Stomach (tissue), 9 donors: ENCODE data around the gene DCLK1. TPM values are rescaled to one million over a fixed set of nuclear protein-coding genes. Genes with fewer than 3 reads are reported as not detected.

Source experiments
- DNase-seq, 2 donors: peaks; one replicate each; pipeline versions ENCODE4 v3.0.0 to v3.0.0-alpha.2; 2013 to 2019
- H3K27ac ChIP-seq, 5 donors: fragments of 200-600 bp in 4 of 5; sonication (generic) in 4 of 5; one replicate each; pipeline ENCODE4 v1.5.1; 2013 to 2019; ENCODE audit warnings: mild to moderate bottlenecking in 1 of 5, moderate library complexity in 1 of 5
- H3K27me3 ChIP-seq, 3 donors: fragments of 200-600 bp; sonication (generic); one replicate each; pipeline ENCODE4 v1.5.1; 2017 to 2019; ENCODE audit warnings: mixed run types in 1 of 3
- H3K36me3 ChIP-seq, 4 donors: fragments of 200-600 bp; sonication (generic); 1 replicate in 3 of 4; 2 replicates in 1 of 4; pipeline ENCODE4 v1.5.1; 2016 to 2019
- H3K4me1 ChIP-seq, 4 donors: fragments of 200-600 bp; sonication (generic); one replicate each; pipeline ENCODE4 v1.5.1; 2016 to 2019
- H3K4me3 ChIP-seq, 4 donors: fragments of 200-600 bp; sonication (generic) in 3 of 4; one replicate each; pipeline ENCODE4 v1.5.1; 2016 to 2019; ENCODE audit warnings: mild to moderate bottlenecking in 1 of 4
- H3K9me3 ChIP-seq, 4 donors: fragments of 200-600 bp; sonication (generic); one replicate each; pipeline ENCODE4 v1.5.1; 2016 to 2019
- CTCF ChIP-seq, 7 experiments: fragments of 450-650 bp in 4 of 7; fragments of 200-600 bp in 3 of 7; sonication (generic) in 3 of 7; IDR thresholded peaks; one replicate each; pipeline ENCODE4 v1.5.1; 2016 to 2019; ENCODE audit warnings: antibody characterized with exemption in 7 of 7, control low read depth in 2 of 7, mild to moderate bottlenecking in 1 of 7
- EP300 ChIP-seq: sonication (generic); formaldehyde crosslinking; IDR thresholded peaks from one replicate; pipeline ENCODE4 v1.6.1; 2017; ENCODE audit warnings: antibody characterized with exemption
- POLR2A ChIP-seq, 4 donors: fragments of 450-650 bp; IDR thresholded peaks; one replicate each; pipeline ENCODE4 v1.6.1; 2016; ENCODE audit warnings: antibody characterized with exemption in 4 of 4, control low read depth in 2 of 4, mild to moderate bottlenecking in 1 of 4, moderate library complexity in 1 of 4
- POLR2AphosphoS5 ChIP-seq, 3 donors: sonication (generic); formaldehyde crosslinking; IDR thresholded peaks; one replicate each; pipeline ENCODE4 v1.6.1; 2016; ENCODE audit warnings: antibody characterized with exemption in 3 of 3
- WGBS, 5 donors: extraction: QIAGEN DNeasy Blood & Tissue Kit in 3 of 5; methylation state at CpG; one replicate each; pipeline versions ENCODE4 v1.1.5 to v1.1.7; 2013 to 2018; 5-methylcytosine and 5-hydroxymethylcytosine counted together
- intact Hi-C: fragments of 100-400 bp; cut with DNase I; formaldehyde crosslinking; loops from one replicate; pipeline ENCODE4 v1.15.1; 2023; ENCODE audit warnings: low total_unique reads
- polyA plus RNA-seq, 3 donors: library from polyadenylated mRNA; stranded (reverse); fragments of 200-250 nt; gene quantifications; one replicate each; pipeline ENCODE4 v1.2.3, GENCODE V29; 2013
- total RNA-seq, 5 donors: library from RNA; depleted of rRNA; stranded (reverse); fragments of >200 nt; gene quantifications; one replicate each; pipeline versions ENCODE4 v1.1.0 to v1.2.3, GENCODE V29; 2014 to 2016
- donor health status: healthy with polysubstance abuse.
- donor health status: Bipolar disorder and iron deficiency.
- donor health status: healthy.

Gene DCLK1
- total and polyA plus RNA-seq, 8 donors = 0.68 to 36.7 (median 4.1) TPM

- DNase-seq = no peak
- no peak overlapping the region for H3K4me3 ChIP-seq
- WGBS, 5 donors = 82 to 94% (median 86%) methylated on average over 3 of the region's 3 CpGs
- no peaks in the 10 kb centered on the region for H3K27me3 ChIP-seq
- no peaks in the 10 kb centered on the region for H3K36me3 ChIP-seq
- H3K4me1 ChIP-seq = peaks cover 0 to 5% (median 0%) of the 10 kb centered on the region in 4 donors
- TF ChIP-seq POLR2A (IDR thresholded peaks at IDR 0.05) (no peak), CTCF (IDR thresholded peaks at IDR 0.05) (no peak), POLR2AphosphoS5 (IDR thresholded peaks at IDR 0.05) (no peak)
- no peak overlapping the region for H3K27ac ChIP-seq
- intact Hi-C loops = no loop called here
- H3K9me3 ChIP-seq = no peaks in the 10 kb centered on the region
Measured at GRCh38 chr13:35894636-35895035, 236.5 kb downstream of the DCLK1 start.

- 54 to 71% (median 61%) methylated on average over 6 of the region's 6 CpGs for WGBS, 5 donors
- TF ChIP-seq EP300 = no peak
- no peak for TF ChIP-seq POLR2AphosphoS5 (IDR thresholded peaks at IDR 0.05)
- no peak for TF ChIP-seq CTCF (IDR thresholded peaks at IDR 0.05)
- TF ChIP-seq POLR2A (IDR thresholded peaks at IDR 0.05) = no peak
- intact Hi-C loops = no loop called here
Measured at GRCh38 chr13:35892837-35893814, 238.1 kb downstream of the DCLK1 start.

GRCh38 chr13:35891507-35892441 lies 239.4 kb downstream of the DCLK1 start:
- Histone ChIP-seq H3K27ac (no peak overlapping the region), H3K36me3 (no peaks in the 10 kb centered on the region), H3K4me3 (no peak overlapping the region), H3K27me3 (no peaks in the 10 kb centered on the region), H3K9me3 (no peaks in the 10 kb centered on the region), H3K4me1 (peaks cover 0 to 9% (median 6%) of the 10 kb centered on the region in 4 donors)
- WGBS, 5 donors = 69 to 84% (median 80%) methylated on average over 12 of the region's 12 CpGs
- no peak for DNase-seq
- no peak for TF ChIP-seq POLR2A (IDR thresholded peaks at IDR 0.05)
- TF ChIP-seq CTCF (IDR thresholded peaks at IDR 0.05) = no peak
- intact Hi-C loops = no loop called here

More at GRCh38 chr13:35892837-35893814, 238.1 kb downstream of the DCLK1 start:
- Histone ChIP-seq H3K27ac (no peak overlapping the region), H3K4me3 (no peak overlapping the region), H3K9me3 (no peaks in the 10 kb centered on the region), H3K27me3 (no peaks in the 10 kb centered on the region), H3K4me1 (peaks cover 0 to 9% (median 6%) of the 10 kb centered on the region in 4 donors), H3K36me3 (no peaks in the 10 kb centered on the region)
- DNase-seq = no peak

GRCh38 chr13:35889560-35889959 lies 241.6 kb downstream of the DCLK1 start:
- H3K27ac ChIP-seq = no peak overlapping the region
- no peaks in the 10 kb centered on the region for H3K36me3 ChIP-seq
- no peak for DNase-seq
- WGBS, 5 donors = 69 to 79% (median 77%) methylated on average over 2 of the region's 2 CpGs
- TF ChIP-seq EP300 = no peak
- no peak for TF ChIP-seq POLR2AphosphoS5 (IDR thresholded peaks at IDR 0.05)
- no peak for TF ChIP-seq CTCF (IDR thresholded peaks at IDR 0.05)
- TF ChIP-seq POLR2A (IDR thresholded peaks at IDR 0.05) = no peak
- H3K9me3 ChIP-seq = no peaks in the 10 kb centered on the region
- H3K4me3 ChIP-seq = no peak overlapping the region
- peaks cover 0 to 9% (median 6%) of the 10 kb centered on the region in 4 donors for H3K4me1 ChIP-seq
- H3K27me3 ChIP-seq = no peaks in the 10 kb centered on the region
- intact Hi-C loops = no loop called here
